C4-2B (cell line): Measurements from ENCODE around the gene PFKFB1.

Experiments used
- H3K27ac ChIP-seq: fragments of 450-650 bp; 2 replicates; pipeline ENCODE4 v1.5.1; 2017
- ZFX ChIP-seq: fragments of 450-650 bp; IDR thresholded peaks from 2 replicates; pipeline ENCODE4 v1.6.1; 2017
- TF ChIP-seq, protein P1 (sequence below): fragments of 450-650 bp; conservative IDR thresholded peaks from 2 replicates; pipeline ENCODE4 v1.5.1; 2017; ENCODE audit warnings: mild to moderate bottlenecking

The PFKFB1 gene

DNA sequence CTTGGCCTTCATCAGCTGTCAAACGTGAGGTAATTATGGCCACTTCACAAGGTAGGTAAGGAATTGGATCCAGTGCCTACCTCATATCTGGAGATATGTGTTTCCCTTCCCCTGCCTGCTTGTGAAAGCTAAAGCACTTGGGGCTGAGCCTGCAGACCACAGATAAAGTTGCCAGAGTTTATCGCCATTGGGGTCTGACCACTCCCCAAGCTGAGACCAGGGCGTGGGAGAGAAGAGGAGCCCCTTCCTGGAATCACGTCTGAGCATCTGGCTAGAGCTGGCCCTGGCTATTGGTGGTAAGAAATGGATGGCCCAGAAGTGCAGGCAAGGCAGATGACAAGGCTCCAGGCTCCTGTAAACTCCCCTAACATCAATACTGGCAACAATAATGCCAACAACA, 34.1 kb upstream of the PFKFB1 start:
- no peak overlapping the region for H3K27ac ChIP-seq
- TF ChIP-seq ZFX = no peak
- TF ChIP-seq, protein P1, sequence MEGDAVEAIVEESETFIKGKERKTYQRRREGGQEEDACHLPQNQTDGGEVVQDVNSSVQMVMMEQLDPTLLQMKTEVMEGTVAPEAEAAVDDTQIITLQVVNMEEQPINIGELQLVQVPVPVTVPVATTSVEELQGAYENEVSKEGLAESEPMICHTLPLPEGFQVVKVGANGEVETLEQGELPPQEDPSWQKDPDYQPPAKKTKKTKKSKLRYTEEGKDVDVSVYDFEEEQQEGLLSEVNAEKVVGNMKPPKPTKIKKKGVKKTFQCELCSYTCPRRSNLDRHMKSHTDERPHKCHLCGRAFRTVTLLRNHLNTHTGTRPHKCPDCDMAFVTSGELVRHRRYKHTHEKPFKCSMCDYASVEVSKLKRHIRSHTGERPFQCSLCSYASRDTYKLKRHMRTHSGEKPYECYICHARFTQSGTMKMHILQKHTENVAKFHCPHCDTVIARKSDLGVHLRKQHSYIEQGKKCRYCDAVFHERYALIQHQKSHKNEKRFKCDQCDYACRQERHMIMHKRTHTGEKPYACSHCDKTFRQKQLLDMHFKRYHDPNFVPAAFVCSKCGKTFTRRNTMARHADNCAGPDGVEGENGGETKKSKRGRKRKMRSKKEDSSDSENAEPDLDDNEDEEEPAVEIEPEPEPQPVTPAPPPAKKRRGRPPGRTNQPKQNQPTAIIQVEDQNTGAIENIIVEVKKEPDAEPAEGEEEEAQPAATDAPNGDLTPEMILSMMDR = no peak

DNA sequence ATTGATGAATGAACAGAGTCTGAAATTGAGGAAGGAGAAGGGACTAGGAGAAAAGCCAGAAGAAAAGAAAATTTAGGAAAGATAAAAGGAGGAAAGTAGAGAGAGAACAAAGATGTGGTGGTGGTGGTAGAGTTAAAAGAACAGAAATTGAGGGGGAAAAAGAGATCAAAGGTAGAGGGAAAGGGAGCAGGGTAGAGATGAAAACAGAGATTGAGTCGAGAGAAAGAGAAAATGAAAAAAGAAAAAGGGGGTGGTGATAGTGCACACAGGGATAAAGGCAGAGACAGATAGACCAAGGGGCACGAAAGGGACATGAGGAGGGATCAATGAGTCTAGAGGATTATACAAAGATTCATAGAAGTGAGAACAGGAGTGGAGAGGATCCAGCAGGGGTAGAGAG, 32.9 kb upstream of the PFKFB1 start:
- TF ChIP-seq, protein P1 = no peak
- TF ChIP-seq ZFX = no peak

DNA sequence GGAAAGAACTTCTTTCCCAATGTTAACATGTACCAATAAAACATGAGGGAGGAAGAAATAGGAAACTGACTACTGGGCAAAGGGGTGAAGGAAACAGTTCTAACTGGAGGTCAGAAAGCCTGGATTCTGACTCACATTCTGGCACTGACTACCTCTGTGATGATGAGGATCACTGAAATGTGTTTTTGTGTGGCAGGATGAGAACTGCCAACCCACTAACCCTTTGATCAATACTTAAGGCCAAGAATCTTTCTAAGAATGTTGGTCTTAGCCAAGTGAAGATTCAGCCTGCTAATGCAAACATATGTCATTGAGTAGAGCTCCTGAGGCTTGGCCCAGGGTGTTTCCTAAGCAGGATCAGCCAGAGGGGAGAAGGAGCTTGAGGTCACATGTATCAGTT, 32.2 kb upstream of the PFKFB1 start:
- TF ChIP-seq ZFX = no peak
- TF ChIP-seq, protein P1 = no peak

More for the DNA sequence above, 32.9 kb upstream of the PFKFB1 start:
- no peak overlapping the region for H3K27ac ChIP-seq

DNA sequence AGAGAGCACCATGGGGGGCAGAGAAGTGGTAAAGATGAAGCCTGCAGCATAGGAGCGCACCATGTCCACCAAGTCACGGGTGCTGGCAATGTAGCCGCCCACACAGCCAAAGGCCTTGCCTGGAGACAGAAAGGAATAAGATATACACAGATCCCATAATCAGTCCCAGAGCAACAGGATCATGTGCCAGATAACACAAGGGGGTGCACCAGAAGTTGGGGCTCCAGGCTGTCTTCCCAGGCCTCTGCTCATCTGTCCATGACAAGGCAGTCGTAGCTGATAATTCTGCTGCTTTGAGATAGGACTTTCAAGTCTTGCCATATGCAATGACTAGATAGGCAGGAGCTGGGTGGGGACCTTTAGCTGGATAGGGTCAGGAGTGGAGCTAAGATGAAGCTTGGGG, 20.9 kb upstream of the PFKFB1 start:
- H3K27ac ChIP-seq = no peak overlapping the region
- TF ChIP-seq, protein P1 = no peak
- TF ChIP-seq ZFX = no peak

More for the DNA sequence above, 32.2 kb upstream of the PFKFB1 start:
- H3K27ac ChIP-seq = no peak overlapping the region

DNA sequence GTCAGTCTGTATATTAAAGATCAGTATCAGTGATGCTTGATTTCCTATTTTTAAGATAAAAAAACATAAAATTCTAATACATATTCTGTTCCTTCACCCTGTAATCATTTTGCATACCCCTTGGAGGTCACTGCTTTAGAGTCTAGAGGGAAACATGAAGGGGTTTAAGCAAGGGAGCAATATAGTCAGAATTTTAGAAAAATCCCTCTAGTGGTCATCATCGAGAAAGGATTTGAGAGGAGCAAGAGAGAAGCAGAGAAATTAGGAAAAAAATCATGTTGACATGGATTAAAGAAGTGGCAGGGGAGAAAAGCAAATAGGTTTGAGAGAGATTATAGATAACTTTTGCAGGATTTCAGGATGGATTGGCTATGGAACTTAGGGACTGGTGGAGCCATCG, 17.3 kb upstream of the PFKFB1 start:
- TF ChIP-seq, protein P1 = peak; percentile 43
- TF ChIP-seq ZFX = no peak
- H3K27ac ChIP-seq = no peak overlapping the region

DNA sequence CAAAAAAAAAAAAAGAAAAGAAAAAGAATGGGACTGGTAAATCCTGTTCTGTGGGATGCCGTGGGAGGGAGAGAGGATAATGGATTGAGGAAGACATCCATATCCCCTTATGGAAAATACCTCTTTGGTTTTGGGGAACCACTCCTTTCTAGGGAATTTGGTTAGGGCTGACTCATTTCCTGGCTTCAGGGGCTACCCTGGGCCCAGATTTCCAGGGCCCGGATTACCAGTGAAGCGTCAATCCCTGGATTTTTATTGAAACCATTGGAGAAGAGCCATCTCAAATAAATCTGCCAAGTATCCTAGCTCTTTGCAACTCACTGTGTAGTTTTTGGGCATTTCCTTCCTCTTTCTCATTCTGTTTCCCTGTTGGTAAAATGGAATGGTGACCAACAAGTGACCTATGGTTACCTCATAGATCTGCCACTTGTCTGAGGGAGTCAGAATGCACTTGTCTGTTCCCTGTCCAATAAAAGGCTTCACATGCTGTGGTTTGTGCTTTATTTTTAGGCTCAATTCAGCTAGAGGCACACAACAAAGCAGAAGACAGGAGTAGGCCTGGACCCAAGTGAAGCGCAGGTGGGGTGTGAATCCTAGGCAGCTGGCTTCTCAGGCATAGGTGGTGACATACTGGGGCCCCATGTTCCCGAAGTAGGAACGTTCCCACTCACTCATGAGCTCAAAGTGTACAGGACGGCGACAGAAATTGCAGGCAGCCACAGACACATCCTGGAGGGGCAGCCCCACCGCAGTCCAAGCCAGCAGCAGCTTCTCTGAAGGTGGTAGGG, 14.8 kb upstream of the PFKFB1 start:
- TF ChIP-seq ZFX = no peak
- TF ChIP-seq, protein P1 = no peak
- peak overlapping the region; percentile 50 for H3K27ac ChIP-seq

DNA sequence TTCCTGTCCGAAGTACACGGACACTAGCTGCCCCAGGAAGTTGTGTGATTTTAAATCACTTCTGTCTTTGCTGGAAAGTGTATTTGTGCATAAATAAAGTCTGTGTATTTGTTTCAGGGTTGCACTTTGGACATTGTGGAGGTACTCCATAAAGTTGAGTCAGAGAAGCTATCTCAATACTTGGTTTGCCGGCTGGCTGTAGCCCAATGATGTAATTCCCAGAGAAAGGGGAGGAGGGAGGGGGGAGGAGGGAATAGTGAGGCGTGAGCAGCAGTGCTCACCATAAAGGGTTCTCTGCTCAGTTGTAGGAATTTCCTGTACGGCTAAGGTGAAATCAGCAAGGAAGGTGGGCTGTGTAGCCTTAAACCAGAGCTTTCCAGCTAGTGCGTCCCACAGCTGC, 13.7 kb upstream of the PFKFB1 start:
- TF ChIP-seq, protein P1 = no peak
- TF ChIP-seq ZFX = no peak
- peak overlapping the region; percentile 50; the same call in 1 of the 2 replicates for H3K27ac ChIP-seq
